ENCODE data around the gene UQCR10.
"Not testable (repeated sequence)": the region's sequence is repeated elsewhere in the genome, so short reads cannot be mapped to it uniquely, and the experiment has no call there.

The UQCR10 gene

DNA sequence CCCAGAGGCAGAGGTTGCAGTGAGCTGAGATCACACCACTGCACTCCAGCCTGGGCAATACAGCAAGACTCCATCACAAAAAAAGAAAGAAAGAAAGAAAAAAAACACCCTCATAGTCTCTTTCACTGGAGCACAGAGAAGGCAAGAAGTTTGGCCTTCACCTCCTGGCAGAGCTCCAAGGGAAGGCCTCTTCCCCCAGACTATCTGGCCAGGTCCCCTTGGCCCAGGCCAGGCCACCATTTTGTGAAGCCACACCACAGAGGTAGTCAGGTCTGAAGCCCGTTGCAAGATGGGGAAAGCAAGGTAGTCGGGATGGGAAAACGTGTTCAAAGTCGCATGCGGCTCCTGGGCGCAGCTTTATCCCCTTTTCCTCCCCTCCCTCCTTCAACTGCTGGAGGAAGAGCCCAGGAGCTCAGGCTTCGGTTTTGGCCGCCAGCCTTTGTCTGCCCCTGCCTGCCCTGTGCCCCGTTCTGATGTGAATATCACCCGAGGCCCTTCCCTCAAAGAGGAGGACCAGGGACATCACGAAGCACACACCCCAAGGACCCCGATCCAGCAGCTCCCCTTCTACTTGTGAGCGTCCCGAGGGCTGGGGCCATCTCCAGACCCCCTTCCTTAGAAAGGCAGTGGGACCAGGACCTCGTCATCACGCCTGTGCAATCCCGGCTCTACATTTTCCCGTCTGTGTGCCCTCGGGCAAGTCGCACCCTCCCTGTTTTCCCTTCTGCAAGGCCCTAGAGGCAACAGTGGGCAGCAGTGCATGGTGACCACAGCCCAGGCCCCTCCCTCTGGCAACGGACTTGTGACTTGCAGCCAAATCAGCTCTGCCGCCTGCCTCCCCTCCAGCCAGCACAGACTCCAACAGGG, 29.7 kb upstream of the UQCR10 start:
- no peak for DNase-seq (ENCODE audit: low read depth in 1 of 2, low spot score in 1 of 2)

DNA sequence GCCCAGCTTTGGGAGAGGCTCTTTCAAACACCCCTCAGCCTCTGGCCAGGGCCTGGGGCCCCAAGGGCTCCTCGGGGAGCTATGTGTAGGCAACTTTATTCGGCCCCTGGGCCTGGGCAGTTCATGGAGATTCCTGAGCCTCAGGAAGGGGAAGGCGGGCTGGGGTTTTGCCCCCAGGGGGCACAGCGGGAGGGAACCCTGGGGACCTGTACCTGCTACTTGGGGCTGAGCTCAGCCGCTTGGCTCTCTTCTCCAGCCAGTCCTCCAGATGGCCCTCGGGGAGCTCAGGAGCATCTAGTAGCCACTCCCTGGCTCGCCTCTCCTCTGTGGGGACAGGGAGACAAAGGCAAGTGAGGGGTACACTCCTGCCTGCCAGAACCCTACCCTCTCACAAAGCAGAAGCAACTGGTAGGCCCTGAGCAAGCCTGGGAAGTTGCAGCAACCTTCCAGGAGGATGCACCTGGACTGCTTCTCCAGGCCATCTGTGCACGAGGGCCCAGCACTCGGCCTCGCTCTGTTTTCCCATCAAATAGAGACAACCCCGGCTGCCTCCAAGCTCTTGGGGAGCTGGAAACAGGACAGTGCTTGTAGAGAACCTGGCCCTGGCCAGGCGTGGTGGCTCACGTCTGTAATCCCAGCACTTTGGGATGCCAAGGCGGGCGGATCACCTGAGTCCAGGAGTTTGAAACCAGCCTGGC, 28.9 kb upstream of the UQCR10 start:
- DNase-seq (ENCODE audit: low read depth in 1 of 2, low spot score in 1 of 2), result no peak

GRCh38 chr22:29739346-29739875, 27.8 kb upstream of the UQCR10 start:
- DNase-seq (ENCODE audit: low read depth in 1 of 2, low spot score in 1 of 2), result no peak

GRCh38 chr22:29740216-29740615, 27.0 kb upstream of the UQCR10 start:
- no peak for DNase-seq (ENCODE audit: low read depth in 1 of 2, low spot score in 1 of 2)

GRCh38 chr22:29741926-29742325, 25.2 kb upstream of the UQCR10 start:
- no peak for DNase-seq (ENCODE audit: low read depth in 1 of 2, low spot score in 1 of 2)

DNA sequence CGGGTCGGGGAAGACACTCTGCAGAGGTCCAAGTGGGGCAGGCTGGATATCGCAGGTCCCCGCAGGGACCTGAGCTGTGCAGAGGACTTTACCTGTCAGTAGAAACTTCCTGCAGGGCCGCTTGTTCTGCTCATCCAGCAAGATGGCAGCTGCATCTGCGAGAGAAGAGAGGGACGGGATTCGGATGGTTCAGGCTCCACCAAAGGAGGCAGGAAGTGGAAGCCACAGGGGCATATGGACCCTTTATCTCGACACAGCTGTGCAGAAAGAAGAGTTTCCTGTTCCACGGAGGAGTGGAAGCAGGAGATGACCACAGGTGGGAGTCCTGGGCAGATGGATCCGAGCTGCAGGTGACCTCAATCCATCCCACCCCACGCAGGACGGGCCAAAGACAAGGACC, 24.8 kb upstream of the UQCR10 start:
- DNase-seq (ENCODE audit: low read depth in 1 of 2, low spot score in 1 of 2), result no peak

GRCh38 chr22:29744902-29745301, 22.3 kb upstream of the UQCR10 start:
- DNase-seq (ENCODE audit: low read depth in 1 of 2, low spot score in 1 of 2), result no peak

DNA sequence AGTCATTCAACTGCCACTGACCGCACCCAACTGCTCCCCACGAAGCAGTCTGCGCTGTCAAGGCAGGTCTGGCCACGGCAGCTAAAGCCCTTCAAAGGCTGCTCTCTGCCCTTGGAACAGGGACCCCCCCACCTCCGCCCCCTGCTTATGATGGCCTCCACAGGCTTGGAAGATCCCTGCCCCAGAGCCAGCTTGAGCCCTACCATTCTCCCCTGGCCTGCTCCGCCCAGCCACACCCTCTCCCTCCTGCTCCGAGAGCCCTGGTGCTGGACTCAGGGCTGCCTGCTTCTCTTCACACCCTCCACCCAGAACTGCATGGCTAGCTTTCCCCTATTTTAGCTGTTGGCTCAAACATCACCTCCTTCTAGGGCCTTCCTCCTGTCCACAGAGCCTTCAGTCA, 19.3 kb upstream of the UQCR10 start:
- no peak for DNase-seq (ENCODE audit: low read depth in 1 of 2, low spot score in 1 of 2)

- no peak for DNase-seq (ENCODE audit: low read depth in 1 of 2, low spot score in 1 of 2)
Measured at GRCh38 chr22:29748248-29748893, 18.8 kb upstream of the UQCR10 start.

DNA sequence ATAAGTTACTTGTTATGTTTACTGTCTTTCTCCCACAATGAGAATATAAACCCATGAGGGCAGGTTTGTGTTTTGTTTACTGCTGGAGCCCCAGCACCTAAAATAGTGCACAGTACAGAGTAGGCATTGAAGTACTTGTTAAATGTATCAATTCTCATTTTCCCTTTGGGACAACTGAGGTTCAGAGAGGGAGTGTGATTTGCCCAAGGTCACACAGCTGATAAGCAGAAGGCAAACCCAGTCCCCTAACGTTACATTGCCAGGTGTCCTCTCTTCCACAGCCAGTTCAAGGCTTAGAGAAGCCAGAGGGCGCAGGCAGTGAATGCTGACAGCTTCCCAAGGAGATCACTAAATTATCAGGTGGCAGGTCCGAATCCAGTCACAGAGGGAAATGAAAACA, 17.1 kb upstream of the UQCR10 start:
- no peak for DNase-seq (ENCODE audit: low read depth in 1 of 2, low spot score in 1 of 2)

GRCh38 chr22:29750559-29751538, 16.3 kb upstream of the UQCR10 start:
- no peak for DNase-seq (ENCODE audit: low read depth in 1 of 2, low spot score in 1 of 2)

DNA sequence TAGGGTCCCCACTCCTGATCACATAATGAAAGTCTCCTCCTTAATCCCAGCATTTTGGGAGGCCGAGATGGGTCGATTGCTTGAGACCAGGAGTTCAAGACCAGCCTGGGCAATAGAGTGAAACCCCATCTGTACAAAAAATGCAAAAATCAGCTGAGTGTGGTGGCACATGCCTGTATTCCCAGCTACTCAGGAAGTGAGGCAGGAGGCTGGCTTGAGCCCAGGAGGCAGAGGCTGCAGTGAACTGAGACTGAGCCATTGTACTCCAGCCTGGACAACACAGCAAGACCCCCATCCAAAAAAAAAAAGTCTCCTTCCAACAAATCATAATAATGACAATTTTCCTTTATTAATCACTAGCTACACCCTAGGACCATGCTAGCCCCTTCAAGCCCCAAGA, 15.5 kb upstream of the UQCR10 start:
- no peak for DNase-seq (ENCODE audit: low read depth in 1 of 2, low spot score in 1 of 2)

DNA sequence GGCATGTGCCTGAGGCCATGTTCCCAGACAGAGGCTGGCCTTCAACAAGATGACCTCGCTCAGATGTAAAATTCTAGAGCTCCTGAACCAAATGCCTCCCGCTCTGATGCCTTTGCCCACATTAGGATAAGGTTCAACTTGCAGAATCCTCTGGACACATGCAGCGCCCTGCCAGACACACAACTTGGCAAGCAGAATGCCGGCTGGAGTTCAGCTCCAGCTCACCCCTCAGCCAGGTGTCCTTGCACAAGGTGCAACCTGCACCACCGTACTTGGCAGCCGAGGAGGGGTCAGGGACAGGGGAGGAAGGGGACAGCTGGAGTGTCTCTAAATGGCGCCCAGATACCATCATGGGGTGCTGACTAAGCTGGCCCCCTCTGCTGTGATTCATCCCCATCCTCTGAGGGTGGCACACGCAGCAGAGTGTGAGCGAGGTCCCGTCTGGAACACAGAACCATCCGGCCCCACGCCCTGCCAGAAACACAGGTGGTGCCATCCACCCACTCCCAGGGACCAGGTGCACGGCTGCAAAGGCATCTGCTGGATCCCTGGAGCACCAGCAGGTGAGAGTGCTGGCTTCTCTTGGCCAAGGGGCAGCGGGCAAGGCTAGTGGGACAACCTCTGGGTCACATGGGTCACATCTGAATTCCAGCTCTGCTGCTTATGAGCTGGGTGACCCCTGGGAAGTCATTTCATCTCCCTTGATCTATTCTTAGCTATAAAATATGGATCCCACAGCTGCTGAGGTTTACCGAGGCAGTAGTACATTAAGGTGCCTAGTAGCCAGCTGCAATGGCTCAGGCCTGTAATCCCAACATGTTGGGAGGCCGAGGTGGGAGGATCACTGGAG, 13.1 kb upstream of the UQCR10 start:
- no peak for DNase-seq (ENCODE audit: low read depth in 1 of 2, low spot score in 1 of 2)

GRCh38 chr22:29754658-29755395, 12.3 kb upstream of the UQCR10 start:
- not testable (repeated sequence) for DNase-seq (ENCODE audit: low read depth in 1 of 2, low spot score in 1 of 2)

- no peak for DNase-seq (ENCODE audit: low read depth in 1 of 2, low spot score in 1 of 2)
Measured at GRCh38 chr22:29755889-29756288, 11.3 kb upstream of the UQCR10 start.

GRCh38 chr22:29756341-29756740, 10.8 kb upstream of the UQCR10 start:
- no peak for DNase-seq (ENCODE audit: low read depth in 1 of 2, low spot score in 1 of 2)

- DNase-seq (ENCODE audit: low read depth in 1 of 2, low spot score in 1 of 2), result no peak
Measured at GRCh38 chr22:29757096-29757495, 10.1 kb upstream of the UQCR10 start.

DNA sequence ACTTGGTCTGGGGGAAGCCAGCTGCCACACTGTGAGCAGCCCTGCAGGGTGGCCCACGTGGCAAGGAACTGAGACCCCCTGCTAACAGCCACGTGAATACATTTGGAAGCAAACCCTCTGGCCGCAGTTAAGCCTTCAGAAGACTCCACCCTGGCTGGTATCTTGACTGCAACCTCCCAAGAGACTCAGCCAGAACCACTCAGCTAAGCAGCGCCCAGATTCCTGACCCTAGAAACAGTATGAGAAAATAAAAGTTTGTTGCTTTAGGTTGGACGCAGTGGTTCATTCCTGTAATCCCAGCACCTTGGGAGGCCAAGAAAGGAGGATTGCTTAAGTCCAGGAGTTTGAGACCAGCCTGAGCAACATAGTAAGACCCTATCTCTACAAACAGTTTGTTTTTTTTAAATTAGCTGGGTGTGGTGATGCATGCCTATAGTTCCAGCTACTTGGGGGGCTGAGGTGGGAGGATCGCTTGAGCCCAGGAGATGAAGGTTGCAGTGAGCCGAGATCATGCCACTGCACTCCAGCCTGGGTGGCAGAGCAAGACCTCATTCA, 9.0 kb upstream of the UQCR10 start:
- DNase-seq (ENCODE audit: low read depth in 1 of 2, low spot score in 1 of 2), result no peak

- no peak for DNase-seq (ENCODE audit: low read depth in 1 of 2, low spot score in 1 of 2)
Measured at GRCh38 chr22:29758959-29759358, 8.2 kb upstream of the UQCR10 start.
